WTC11 (cell line): Measurements from ENCODE around the gene OR2A5. TPM values are rescaled to one million over a fixed set of nuclear protein-coding genes. Genes with fewer than 3 reads are reported as not detected.

Experiments
- ATAC-seq: fragments of 200-7000 bp; cut with Tn5 transposase; 2 replicates; pipeline ENCODE4 v1.10.0; 2021; ENCODE audit warnings: mild to moderate bottlenecking, moderate library complexity
- CTCF ChIA-PET: fragments of 300-600 bp; sonication (Branson Sonifier 250); formaldehyde crosslinking; loops from one replicate; lab custom pipeline; 2021; ENCODE audit warnings: antibody characterized with exemption; lab: Charles Lee
- POLR2A ChIA-PET: fragments of 350-600 bp; sonication (Branson Sonifier 250); formaldehyde crosslinking; loops from one replicate; lab custom pipeline; 2021; ENCODE audit warnings: antibody characterized with exemption; lab: Charles Lee
- DNase-seq: peaks from one replicate; pipeline ENCODE4 v3.0.0; 2021; ENCODE audit warnings: low spot score
- H3K27ac Mint-ChIP-seq: 2 replicates; pipeline ENCODE4 v1.8.0; 2021; ENCODE audit warnings: mixed read lengths
- H3K27me3 Mint-ChIP-seq: 2 replicates; pipeline ENCODE4 v1.8.0; 2021; ENCODE audit warnings: low read depth, mild to moderate bottlenecking, moderate library complexity, mixed read lengths
- H3K36me3 Mint-ChIP-seq: 2 replicates; pipeline ENCODE4 v1.8.0; 2021; ENCODE audit warnings: mixed read lengths
- H3K4me1 Mint-ChIP-seq: 2 replicates; pipeline ENCODE4 v1.8.0; 2022; ENCODE audit warnings: mixed read lengths
- H3K4me3 Mint-ChIP-seq: 2 replicates; pipeline ENCODE4 v1.8.0; 2021; ENCODE audit warnings: mild to moderate bottlenecking, moderate library complexity, mixed read lengths
- H3K9me3 Mint-ChIP-seq: 2 replicates; pipeline ENCODE4 v1.8.0; 2021; ENCODE audit warnings: mixed read lengths
- ATF1 ChIP-seq: sonication (generic); formaldehyde crosslinking; IDR thresholded peaks from 2 replicates; pipeline ENCODE4 v1.8.1; 2023; ENCODE audit warnings: mild to moderate bottlenecking, moderate library complexity, missing genetic modification reagents
- CBFB ChIP-seq: sonication (generic); formaldehyde crosslinking; IDR thresholded peaks from 2 replicates; pipeline ENCODE4 v1.8.1; 2022; ENCODE audit warnings: mild to moderate bottlenecking, low read depth, missing genetic modification reagents
- ELF4 ChIP-seq: sonication (generic); formaldehyde crosslinking; IDR thresholded peaks from 2 replicates; pipeline ENCODE4 v1.8.1; 2022; ENCODE audit warnings: low read depth, mild to moderate bottlenecking, moderate library complexity, missing genetic modification reagents
- ETV6 ChIP-seq: sonication (generic); formaldehyde crosslinking; IDR thresholded peaks from 2 replicates; pipeline ENCODE4 v1.8.1; 2022; ENCODE audit warnings: mild to moderate bottlenecking, missing genetic modification reagents
- FOXJ3 ChIP-seq: sonication (generic); formaldehyde crosslinking; IDR thresholded peaks from 2 replicates; pipeline ENCODE4 v1.9.0; 2021; ENCODE audit warnings: missing genetic modification reagents, mild to moderate bottlenecking, borderline replicate concordance
- FOXK1 ChIP-seq: sonication (generic); formaldehyde crosslinking; IDR thresholded peaks from 2 replicates; pipeline ENCODE4 v1.8.0; 2022; ENCODE audit warnings: mild to moderate bottlenecking, moderate library complexity, missing genetic modification reagents
- FOXP1 ChIP-seq: sonication (generic); formaldehyde crosslinking; IDR thresholded peaks from 2 replicates; pipeline ENCODE4 v1.8.0; 2022; ENCODE audit warnings: missing genetic modification reagents, mild to moderate bottlenecking, moderate library complexity, borderline replicate concordance
- GTF2I ChIP-seq: fragments of 250-450 bp; sonication (Bioruptor Pico); conservative IDR thresholded peaks from 2 replicates; pipeline ENCODE4 v1.4.0; 2021; ENCODE audit warnings: mild to moderate bottlenecking
- IRF2 ChIP-seq: sonication (generic); formaldehyde crosslinking; IDR thresholded peaks from 2 replicates; pipeline ENCODE4 v1.8.0; 2022; ENCODE audit warnings: low read depth, missing genetic modification reagents, borderline replicate concordance
- MAX ChIP-seq: sonication (generic); formaldehyde crosslinking; IDR thresholded peaks from 2 replicates; pipeline ENCODE4 v1.8.0; 2022; ENCODE audit warnings: mild to moderate bottlenecking, missing genetic modification reagents
- NFE2L1 ChIP-seq: sonication (generic); formaldehyde crosslinking; IDR thresholded peaks from 2 replicates; pipeline ENCODE4 v1.8.1; 2023; ENCODE audit warnings: missing genetic modification reagents
- OVOL2 ChIP-seq: fragments of 250-450 bp; sonication (Bioruptor Pico); IDR thresholded peaks from 2 replicates; pipeline ENCODE4 v1.9.0; 2021; ENCODE audit warnings: mild to moderate bottlenecking, borderline replicate concordance
- SMAD4 ChIP-seq: sonication (generic); formaldehyde crosslinking; IDR thresholded peaks from 2 replicates; pipeline ENCODE4 v1.8.0; 2022; ENCODE audit warnings: mild to moderate bottlenecking, missing genetic modification reagents
- ZNF138 ChIP-seq: sonication (generic); formaldehyde crosslinking; conservative IDR thresholded peaks from 2 replicates; pipeline ENCODE4 v1.8.1; 2022; ENCODE audit warnings: mild to moderate bottlenecking, moderate library complexity, missing genetic modification reagents
- ZNF396 ChIP-seq: fragments of 250-450 bp; sonication (Bioruptor Pico); IDR thresholded peaks from 2 replicates; pipeline ENCODE4 v1.8.0; 2021; ENCODE audit warnings: mild to moderate bottlenecking, moderate library complexity, borderline replicate concordance
- ZNF416 ChIP-seq: fragments of 250-450 bp; sonication (Bioruptor Pico); IDR thresholded peaks from 2 replicates; pipeline ENCODE4 v1.9.0; 2021; ENCODE audit warnings: mild to moderate bottlenecking, inconsistent platforms
- ZSCAN18 ChIP-seq: fragments of 250-450 bp; sonication (Bioruptor Pico); IDR thresholded peaks from 2 replicates; pipeline ENCODE4 v2.1.2; 2022; ENCODE audit warnings: mild to moderate bottlenecking, moderate library complexity
- total RNA-seq: library from RNA; stranded (reverse); gene quantifications from 3 replicates; pipeline ENCODE4 v1.2.3, GENCODE V29; 2021
- TF ChIP-seq, protein P1 (sequence below): sonication (generic); formaldehyde crosslinking; IDR thresholded peaks from 2 replicates; pipeline ENCODE4 v1.8.1; 2023; ENCODE audit warnings: mild to moderate bottlenecking, missing genetic modification reagents, moderate library complexity
- TF ChIP-seq, protein P2 (sequence below): sonication (generic); formaldehyde crosslinking; IDR thresholded peaks from 2 replicates; pipeline ENCODE4 v1.8.1; 2022; ENCODE audit warnings: mild to moderate bottlenecking, missing genetic modification reagents, moderate library complexity, borderline replicate concordance
- TF ChIP-seq, protein P3 (sequence below): sonication (generic); formaldehyde crosslinking; IDR thresholded peaks from 2 replicates; pipeline ENCODE4 v1.8.1; 2023; ENCODE audit warnings: mild to moderate bottlenecking, missing genetic modification reagents
- TF ChIP-seq, protein P4 (sequence below): sonication (generic); formaldehyde crosslinking; conservative IDR thresholded peaks from 2 replicates; pipeline ENCODE4 v1.8.1; 2022; ENCODE audit warnings: mild to moderate bottlenecking, missing genetic modification reagents

The OR2A5 gene
- total RNA-seq, 1 experiment from 2014 or later, result not detected

DNA sequence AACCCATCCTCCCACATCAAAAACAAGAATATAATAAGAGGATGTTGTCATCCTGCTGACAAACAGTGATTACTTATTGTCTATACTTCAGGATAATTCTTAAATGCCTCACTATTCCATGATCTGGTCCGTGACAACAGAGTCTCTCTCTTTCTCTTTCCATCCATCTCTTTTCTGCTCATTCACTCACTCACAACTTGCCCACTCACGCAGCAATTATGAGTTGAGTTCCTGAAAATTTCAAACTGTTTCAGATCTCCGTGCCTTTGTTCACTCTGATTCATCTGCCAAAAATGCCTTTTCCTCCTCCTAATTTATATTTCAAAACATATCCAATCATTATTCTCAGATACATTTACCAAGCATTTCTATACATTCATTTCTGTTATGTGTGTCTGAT is 47.2 kb upstream of the OR2A5 start (continued):
- TF ChIP-seq SMAD4 (CRISPR knock-in tag), result no peak
- TF ChIP-seq ELF4 (CRISPR knock-in tag), result no peak
- no peak for TF ChIP-seq ZNF138
- TF ChIP-seq IRF2, result no peak
- TF ChIP-seq, all 79 proteins: peak for 0

- H3K36me3 Mint-ChIP-seq, result peaks cover 17% of the 10 kb centered on the region
- no peak overlapping the region for H3K4me3 Mint-ChIP-seq
- ChIA-PET POLR2A (no interaction called here), CTCF (no interaction called here)
- no peak overlapping the region for H3K27ac Mint-ChIP-seq
- H3K9me3 Mint-ChIP-seq, result peaks cover 32% of the 10 kb centered on the region
- TF ChIP-seq, protein P1, sequence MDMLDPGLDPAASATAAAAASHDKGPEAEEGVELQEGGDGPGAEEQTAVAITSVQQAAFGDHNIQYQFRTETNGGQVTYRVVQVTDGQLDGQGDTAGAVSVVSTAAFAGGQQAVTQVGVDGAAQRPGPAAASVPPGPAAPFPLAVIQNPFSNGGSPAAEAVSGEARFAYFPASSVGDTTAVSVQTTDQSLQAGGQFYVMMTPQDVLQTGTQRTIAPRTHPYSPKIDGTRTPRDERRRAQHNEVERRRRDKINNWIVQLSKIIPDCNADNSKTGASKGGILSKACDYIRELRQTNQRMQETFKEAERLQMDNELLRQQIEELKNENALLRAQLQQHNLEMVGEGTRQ (CRISPR knock-in tag), result no peak
- TF ChIP-seq ZNF396 (CRISPR knock-in tag) (no peak), MAX (CRISPR knock-in tag) (no peak), ZSCAN18 (no peak), CBFB (CRISPR knock-in tag) (no peak), ZNF416 (CRISPR knock-in tag) (no peak)
- TF ChIP-seq, protein P2, sequence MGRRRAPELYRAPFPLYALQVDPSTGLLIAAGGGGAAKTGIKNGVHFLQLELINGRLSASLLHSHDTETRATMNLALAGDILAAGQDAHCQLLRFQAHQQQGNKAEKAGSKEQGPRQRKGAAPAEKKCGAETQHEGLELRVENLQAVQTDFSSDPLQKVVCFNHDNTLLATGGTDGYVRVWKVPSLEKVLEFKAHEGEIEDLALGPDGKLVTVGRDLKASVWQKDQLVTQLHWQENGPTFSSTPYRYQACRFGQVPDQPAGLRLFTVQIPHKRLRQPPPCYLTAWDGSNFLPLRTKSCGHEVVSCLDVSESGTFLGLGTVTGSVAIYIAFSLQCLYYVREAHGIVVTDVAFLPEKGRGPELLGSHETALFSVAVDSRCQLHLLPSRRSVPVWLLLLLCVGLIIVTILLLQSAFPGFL (CRISPR knock-in tag), result no peak
- H3K4me1 Mint-ChIP-seq, result no peaks in the 10 kb centered on the region
- peaks cover 4% of the 10 kb centered on the region; the same call in 1 of the 2 replicates for H3K27me3 Mint-ChIP-seq
- DNase-seq (no peak), ATAC-seq (no peak)
These were observed 44.0 kb upstream of the OR2A5 start for GRCh38 chr7:144004703-144005102.

DNA sequence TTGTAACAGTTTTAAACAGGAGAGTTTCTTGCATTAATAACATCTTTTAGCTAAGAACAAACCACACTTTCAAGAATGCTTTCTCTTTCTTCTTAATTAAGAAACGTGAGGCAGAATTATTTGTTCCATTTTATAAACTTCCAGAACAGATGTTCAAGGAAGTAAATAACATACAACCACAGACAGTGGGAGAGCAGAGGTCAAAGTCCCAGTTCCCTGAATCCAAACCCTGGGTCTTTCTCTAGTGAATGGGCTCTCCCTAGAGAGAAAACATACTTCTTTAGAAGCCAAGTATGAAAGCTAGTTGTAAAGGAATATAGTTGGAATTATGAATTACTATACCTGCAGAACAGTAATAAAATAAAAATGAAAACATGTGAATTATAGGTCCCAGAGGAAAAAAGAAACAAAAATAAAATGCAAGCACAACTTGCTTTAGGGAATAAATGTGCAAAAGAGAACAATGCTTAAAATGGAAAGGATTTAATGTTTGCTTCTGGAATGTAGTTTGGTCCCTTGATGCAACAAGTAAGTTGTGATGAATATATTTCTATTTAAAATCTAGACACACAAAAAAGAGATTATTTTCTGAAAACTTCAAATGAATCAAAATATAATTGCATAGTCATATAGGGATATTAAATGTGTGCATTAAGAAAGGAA is 42.6 kb upstream of the OR2A5 start:
- Mint-ChIP-seq H3K36me3 (peaks cover 26% of the 10 kb centered on the region), H3K9me3 (peaks cover 46% of the 10 kb centered on the region), H3K4me1 (no peaks in the 10 kb centered on the region)
- DNase-seq, result no peak
- no peak for TF ChIP-seq FOXJ3 (CRISPR knock-in tag)
- TF ChIP-seq, all 79 proteins: peak for 0
- Mint-ChIP-seq H3K27ac (no peak overlapping the region), H3K4me3 (no peak overlapping the region), H3K27me3 (peaks cover 4% of the 10 kb centered on the region)
- POLR2A ChIA-PET, result no interaction called here
- no peak for ATAC-seq
- CTCF ChIA-PET, result no interaction called here

DNA sequence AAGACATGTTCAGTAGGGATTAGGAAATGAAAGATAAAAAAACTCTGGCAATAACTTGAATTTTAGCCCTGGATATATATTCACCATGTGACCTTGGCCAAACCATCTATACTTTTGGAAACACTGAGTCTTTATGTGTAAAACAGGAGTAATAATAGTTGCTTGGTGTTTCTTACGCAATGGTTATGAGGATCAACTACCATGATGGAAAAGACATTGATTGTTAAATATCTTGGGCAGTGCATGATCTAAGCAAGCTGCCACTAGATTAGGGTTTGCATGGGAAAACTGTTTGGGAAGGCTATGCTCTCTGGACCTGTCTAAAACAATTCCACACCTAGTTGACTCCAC is 42.1 kb upstream of the OR2A5 start:
- Mint-ChIP-seq H3K27ac (no peak overlapping the region), H3K9me3 (peaks cover 51% of the 10 kb centered on the region), H3K4me3 (no peak overlapping the region), H3K36me3 (peaks cover 26% of the 10 kb centered on the region), H3K4me1 (no peaks in the 10 kb centered on the region), H3K27me3 (peaks cover 4% of the 10 kb centered on the region)
- POLR2A ChIA-PET, result interaction anchor here (0.5 kb wide), 1 partner anchor 34 kb away, joined by 5 read pairs; no protein-coding TSS in a partner anchor
- CTCF ChIA-PET, result no interaction called here
- TF ChIP-seq NFE2L1 (CRISPR knock-in tag) (no peak), FOXK1 (no peak), GTF2I (CRISPR knock-in tag) (no peak), ATF1 (no peak), ETV6 (CRISPR knock-in tag) (no peak), OVOL2 (CRISPR knock-in tag) (no peak), FOXP1 (CRISPR knock-in tag) (no peak)
- TF ChIP-seq, protein P3, sequence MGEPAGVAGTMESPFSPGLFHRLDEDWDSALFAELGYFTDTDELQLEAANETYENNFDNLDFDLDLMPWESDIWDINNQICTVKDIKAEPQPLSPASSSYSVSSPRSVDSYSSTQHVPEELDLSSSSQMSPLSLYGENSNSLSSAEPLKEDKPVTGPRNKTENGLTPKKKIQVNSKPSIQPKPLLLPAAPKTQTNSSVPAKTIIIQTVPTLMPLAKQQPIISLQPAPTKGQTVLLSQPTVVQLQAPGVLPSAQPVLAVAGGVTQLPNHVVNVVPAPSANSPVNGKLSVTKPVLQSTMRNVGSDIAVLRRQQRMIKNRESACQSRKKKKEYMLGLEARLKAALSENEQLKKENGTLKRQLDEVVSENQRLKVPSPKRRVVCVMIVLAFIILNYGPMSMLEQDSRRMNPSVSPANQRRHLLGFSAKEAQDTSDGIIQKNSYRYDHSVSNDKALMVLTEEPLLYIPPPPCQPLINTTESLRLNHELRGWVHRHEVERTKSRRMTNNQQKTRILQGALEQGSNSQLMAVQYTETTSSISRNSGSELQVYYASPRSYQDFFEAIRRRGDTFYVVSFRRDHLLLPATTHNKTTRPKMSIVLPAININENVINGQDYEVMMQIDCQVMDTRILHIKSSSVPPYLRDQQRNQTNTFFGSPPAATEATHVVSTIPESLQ (CRISPR knock-in tag), result no peak
- TF ChIP-seq, protein P4, sequence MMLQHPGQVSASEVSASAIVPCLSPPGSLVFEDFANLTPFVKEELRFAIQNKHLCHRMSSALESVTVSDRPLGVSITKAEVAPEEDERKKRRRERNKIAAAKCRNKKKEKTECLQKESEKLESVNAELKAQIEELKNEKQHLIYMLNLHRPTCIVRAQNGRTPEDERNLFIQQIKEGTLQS, result no peak
- no peak for DNase-seq
- no peak for ATAC-seq
